Fibroblast of gingiva (primary cell): Measurements from ENCODE around the gene SRPK1.
"Not testable (repeated sequence)": the region's sequence is repeated elsewhere in the genome, so short reads cannot be mapped to it uniquely, and the experiment has no call there.

Source experiments
- DNase-seq: peaks from one replicate; pipeline ENCODE4 v3.0.0-alpha.2; 2011; ENCODE audit warnings: low read depth

Gene SRPK1

GRCh38 chr6:35920793-35921732, at the start of gene SRPK1:
Gene SRPK1, minus strand, starts transcription at chr6:35921098. Its CDS starts 42 bp downstream, at chr6:35921056.
- DNase-seq = peak; percentile 74

DNA sequence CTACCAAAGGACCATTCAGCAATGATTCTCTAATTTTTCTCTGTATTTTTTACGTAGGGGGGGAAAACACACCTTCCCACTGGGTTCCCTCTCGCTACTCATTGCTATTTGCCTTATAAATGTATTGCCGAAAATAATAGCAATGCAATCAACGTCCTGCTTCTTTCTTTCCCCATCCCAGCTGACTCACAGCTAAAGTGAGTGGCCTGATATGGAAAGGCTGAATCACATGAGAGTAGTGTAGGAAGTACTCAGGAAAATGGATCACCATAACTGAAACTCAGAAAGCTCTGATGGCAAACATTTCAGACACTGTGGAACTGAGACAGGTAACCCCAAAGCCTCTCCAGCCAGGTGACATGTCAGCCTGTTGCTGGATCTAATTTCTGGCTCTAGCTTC, 49.3 kb upstream of the SRPK1 start:
- peak; percentile 42 for DNase-seq

- no peak for DNase-seq
Measured at GRCh38 chr6:35969646-35970045, 48.7 kb upstream of the SRPK1 start.

DNA sequence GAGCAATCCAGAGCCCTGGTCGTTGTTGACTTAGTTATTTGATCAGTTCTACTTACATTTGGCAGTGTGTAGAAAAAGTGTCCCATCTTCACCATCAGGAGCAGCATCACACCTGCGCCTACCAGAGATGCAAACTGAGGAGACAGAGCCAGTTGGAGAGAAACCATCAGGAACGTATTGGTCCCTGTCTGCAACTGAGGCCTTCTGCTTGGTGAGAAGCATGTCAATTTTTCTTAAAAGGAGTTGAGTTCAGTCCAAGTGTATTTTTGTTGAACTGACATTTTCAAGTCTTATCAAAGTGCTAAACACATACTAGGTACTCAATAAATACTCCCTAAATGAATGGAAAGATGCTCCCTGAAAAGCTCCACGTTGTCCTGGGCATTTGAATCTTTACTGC, 47.9 kb upstream of the SRPK1 start:
- DNase-seq = no peak

DNA sequence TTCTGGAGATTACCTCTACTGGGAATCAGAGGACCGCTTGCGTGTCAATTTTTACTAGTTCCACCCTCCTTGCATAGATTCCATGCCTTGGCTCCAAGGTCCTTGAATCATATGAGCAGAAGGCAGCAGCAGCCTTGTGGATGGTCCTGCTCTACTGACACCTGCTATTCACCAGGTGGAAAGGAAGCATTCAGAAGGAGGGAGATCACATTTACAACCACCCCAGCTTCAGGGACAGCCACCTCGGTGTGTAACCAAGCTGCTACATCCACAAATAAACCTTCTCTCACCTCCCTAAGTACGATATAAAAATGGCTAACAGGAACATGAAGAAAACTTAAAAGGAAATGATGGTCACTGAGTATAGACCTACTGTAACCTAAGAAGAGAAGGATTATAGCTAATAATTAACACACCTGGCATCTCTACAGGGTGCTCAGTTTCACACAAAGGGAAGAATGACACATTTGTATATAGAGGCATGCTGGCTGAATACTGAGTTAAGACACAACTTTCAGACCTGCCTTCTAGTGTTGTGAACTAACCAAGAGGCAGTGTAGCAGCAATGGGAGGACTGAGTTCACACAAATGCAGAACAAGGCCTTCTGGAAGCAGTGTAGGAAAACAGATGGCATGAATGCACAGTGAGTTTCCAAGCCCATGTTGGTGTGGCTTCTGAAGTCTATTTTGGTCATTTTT, 46.3 kb upstream of the SRPK1 start:
- DNase-seq = no peak

- DNase-seq = no peak
Measured at GRCh38 chr6:35962779-35963560, 42.1 kb upstream of the SRPK1 start.

- DNase-seq = peak; percentile 27
Measured at GRCh38 chr6:35960187-35960586, 39.3 kb upstream of the SRPK1 start.

DNA sequence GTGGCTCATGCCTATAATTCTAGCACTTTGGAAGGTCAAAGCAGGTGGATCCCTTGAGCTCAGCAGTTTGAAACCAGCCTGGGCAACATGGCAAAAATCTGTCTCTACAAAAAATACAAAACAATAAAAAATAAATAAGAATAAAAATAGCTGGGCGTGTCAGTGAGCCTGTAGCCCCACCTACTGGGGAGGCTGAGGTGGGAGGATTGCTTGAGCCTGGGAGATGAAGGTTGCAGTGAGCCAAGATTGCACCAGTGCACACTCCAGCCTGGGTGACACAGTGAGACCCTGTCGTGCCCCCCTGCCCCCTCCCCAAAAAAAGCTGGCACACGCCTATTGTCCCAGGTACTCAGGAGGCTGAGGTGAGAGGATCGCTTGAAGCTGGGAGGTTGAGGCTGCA, 35.1 kb upstream of the SRPK1 start:
- DNase-seq = no peak

GRCh38 chr6:35955521-35955920, 34.6 kb upstream of the SRPK1 start:
- DNase-seq = no peak

- DNase-seq = no peak
Measured at GRCh38 chr6:35955071-35955470, 34.2 kb upstream of the SRPK1 start.

DNA sequence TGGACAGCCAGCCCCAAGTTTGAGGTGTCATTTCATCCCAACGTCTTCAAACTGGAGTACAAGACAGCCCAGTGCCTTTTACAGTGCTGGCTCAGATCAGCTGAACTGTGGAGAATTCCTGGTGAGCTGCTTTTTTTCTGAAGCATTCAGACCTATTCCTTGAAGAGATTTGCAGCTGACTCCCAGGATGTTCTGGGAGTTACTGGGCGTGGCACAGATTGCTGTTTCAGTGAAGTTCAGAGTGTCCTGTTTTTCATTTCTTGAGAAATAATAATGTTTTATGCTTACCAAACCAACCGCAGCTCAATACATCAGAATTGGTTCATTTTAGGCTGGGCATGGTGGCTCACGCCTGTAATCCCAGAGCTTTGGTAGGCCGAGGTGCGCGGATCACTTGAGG, 33.4 kb upstream of the SRPK1 start:
- DNase-seq = no peak

- no peak for DNase-seq
Measured at GRCh38 chr6:35948725-35949124, 27.8 kb upstream of the SRPK1 start.

GRCh38 chr6:35945650-35946025, 24.7 kb upstream of the SRPK1 start:
- no peak for DNase-seq

GRCh38 chr6:35943390-35943789, 22.5 kb upstream of the SRPK1 start:
- no peak for DNase-seq

- no peak for DNase-seq
Measured at GRCh38 chr6:35942355-35942754, 21.5 kb upstream of the SRPK1 start.

DNA sequence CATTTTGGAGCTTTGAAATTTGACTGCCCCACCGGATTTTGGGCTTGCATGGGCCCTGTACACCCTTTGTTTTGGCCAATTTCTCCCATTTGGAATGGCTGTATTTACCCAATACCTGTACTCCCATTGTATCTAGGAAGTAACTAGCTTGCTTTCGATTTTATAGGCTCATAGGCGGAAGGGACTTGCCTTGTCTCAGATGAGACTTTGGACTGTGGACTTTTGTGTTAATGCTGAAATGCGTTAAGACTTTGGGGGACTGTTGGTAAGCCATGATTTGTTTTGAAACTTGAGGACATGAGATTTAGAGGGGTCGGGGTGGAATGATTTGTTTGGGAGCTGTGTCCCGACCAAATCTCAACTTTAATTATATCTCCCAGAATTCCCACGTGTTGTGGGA, 20.3 kb upstream of the SRPK1 start:
- not testable (repeated sequence) for DNase-seq

GRCh38 chr6:35940014-35940413, 19.1 kb upstream of the SRPK1 start:
- DNase-seq = not testable (repeated sequence)

DNA sequence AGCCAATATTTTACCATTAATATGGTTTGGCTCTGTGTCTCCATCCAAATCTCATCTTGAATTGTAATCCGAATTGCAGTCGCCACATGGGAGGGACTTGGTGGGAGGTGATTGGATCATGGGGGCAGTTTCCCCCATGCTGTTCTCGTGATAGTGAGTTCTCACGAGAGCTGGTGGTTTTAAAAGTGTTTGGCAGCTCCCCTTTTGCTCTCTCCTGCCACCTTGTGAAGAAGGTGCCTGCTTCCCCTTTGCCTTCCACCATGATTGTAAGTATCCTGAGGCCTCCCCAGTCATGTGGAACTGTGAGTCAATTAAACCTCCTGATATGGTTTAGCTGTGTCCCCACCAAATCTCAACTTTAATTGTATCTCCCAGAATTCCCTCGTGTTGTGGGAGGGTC, 18.4 kb upstream of the SRPK1 start:
- not testable (repeated sequence) for DNase-seq

DNA sequence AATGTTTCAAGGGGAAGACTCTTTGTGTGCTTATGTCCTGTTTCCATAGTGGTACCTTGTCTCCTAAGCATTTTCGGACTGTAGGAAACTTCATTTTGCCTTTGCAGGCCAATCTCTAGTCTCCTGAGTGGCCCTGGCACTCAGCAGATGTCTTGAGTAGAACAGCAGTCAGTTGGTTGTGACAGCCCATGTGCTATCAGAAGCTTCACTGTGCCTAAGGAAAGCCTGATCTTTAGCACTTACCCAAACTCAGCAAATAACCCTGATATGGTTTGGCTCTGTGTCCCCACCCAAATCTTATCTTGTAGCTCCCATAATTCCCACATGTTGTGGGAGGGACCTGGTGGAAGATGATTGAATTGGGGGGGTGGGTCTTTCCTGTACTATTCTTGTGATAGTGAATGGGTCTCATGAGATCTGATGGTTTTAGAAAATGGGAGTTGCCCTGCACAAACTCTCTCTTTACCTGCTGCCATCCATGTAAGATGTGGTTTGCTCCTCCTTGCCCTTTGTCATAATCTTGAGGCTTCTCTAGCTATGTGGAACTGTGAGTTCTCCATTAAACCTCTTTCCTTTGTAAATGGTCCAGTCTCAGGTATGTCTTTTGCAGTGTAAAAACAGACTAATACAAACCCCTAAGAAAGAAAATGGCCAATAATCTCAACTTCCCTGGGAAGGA, 15.9 kb upstream of the SRPK1 start:
- no peak for DNase-seq

- no peak for DNase-seq
Measured at GRCh38 chr6:35935469-35935868, 14.6 kb upstream of the SRPK1 start.

GRCh38 chr6:35933844-35934243, 12.9 kb upstream of the SRPK1 start:
- no peak for DNase-seq

GRCh38 chr6:35931873-35932272, 11.0 kb upstream of the SRPK1 start:
- not testable (repeated sequence) for DNase-seq
